HK-2 (cell line): ENCODE results near the gene TNNI2.
"Not testable (repeated sequence)": the region's sequence is repeated elsewhere in the genome, so short reads cannot be mapped to it uniquely, and the experiment has no call there.

Experiments used
- DNase-seq: peaks from one replicate; pipeline ENCODE4 v3.0.0-alpha.2; 2018; ENCODE audit not compliant: unreplicated experiment

The TNNI2 gene

GRCh38 chr11:1838426-1839144 lies at the start of gene TNNI2:
TSS of gene TNNI2 (plus strand) at chr11:1838981. CDS start at chr11:1839697, 716 bp downstream.
- DNase-seq = no peak

- DNase-seq = no peak
Measured at GRCh38 chr11:1791912-1792311, 46.9 kb upstream of the TNNI2 start.

- no peak for DNase-seq
Measured at GRCh38 chr11:1792461-1792860, 46.3 kb upstream of the TNNI2 start.

DNA sequence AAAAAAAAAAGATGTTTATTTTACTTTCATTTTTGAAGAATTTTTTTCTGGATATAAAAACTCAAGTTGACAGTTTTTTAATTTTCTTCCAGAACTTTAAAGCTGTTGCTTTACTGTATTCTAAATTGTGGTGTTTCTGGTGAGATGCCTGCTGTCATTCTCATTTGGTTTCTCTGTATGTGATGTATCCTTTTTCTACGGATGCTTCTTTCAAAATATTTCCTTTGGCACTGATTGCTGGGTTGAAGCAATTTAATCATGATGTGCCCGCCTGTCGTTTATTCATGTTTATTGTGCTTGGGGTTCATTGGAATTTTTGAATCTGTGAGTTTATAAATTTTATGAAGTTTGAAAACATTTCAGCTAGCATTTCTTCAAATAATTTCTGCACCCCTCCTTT lies 45.7 kb upstream of the TNNI2 start:
- DNase-seq = no peak

GRCh38 chr11:1796413-1797011 lies 42.3 kb upstream of the TNNI2 start:
- DNase-seq = no peak

GRCh38 chr11:1797391-1798125 lies 41.2 kb upstream of the TNNI2 start:
- no peak for DNase-seq

- DNase-seq = no peak
Measured at GRCh38 chr11:1803246-1803645, 35.5 kb upstream of the TNNI2 start.

DNA sequence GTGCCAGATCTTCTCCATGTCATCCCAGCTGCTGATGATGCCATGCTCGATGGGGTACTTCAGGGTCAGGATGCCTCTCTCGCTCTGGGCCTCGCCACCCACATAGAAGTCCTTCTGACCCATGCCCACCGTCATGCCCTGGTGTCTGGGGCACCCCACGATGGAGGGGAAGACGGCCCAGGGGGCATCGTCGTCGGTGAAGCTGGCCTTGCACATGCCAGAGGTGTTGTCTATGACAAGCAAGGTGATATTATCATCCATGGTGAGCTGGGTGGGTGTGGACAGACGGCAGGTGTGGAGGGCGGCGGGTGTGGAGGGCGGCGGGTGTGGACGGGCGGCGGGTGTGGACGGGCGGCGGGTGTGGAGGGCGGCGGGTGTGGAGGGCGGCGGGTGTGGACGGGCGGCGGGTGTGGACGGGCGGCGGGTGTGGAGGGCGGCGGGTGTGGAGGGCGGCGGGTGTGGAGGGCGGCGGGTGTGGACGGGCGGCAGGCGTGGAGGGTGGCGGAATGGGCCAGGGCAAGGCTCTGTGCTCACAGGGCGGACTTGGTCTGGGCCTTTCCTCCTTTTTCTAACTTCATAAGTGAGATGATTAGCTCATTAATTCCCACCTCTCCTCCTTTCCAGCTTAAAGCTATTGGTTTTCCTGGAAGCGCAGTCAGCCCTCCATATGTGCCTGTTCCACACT lies 34.8 kb upstream of the TNNI2 start:
- not testable (repeated sequence) for DNase-seq

GRCh38 chr11:1805525-1805924 lies 33.3 kb upstream of the TNNI2 start:
- no peak for DNase-seq

DNA sequence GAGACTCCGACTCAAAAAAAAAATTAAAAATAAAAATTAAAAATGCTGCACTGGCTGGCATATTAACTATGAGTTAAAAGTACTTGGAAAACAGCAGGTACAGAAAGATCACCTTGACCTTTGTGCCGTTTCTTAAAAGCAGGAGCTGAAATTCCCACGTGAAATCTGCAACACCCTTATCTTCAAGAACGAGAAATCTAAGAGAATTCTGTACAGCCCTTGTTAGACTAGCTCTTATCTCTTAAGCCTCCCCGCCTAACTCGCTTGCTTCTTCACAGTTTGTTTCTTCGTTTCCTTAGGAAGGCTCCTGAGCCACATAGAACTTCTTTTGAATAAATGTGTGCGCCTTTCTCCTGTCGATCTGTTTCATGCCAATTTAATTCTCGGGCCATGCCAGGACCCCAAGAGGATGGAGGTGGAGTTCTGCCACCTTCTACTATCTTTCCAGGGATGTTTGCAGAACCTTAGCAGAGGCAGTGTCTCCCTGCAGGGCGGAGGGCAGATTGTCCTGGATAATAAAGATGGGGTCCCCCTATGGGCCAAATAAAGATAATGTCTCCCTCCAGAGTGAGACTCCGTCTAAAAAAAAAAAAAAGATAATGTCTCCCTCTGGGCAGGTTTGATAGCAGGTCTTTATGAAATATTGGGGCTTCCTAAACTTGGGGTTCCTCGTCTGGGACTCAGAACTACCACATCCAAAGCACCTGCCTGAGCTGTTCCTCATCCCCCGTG lies 31.4 kb upstream of the TNNI2 start:
- DNase-seq = no peak

DNA sequence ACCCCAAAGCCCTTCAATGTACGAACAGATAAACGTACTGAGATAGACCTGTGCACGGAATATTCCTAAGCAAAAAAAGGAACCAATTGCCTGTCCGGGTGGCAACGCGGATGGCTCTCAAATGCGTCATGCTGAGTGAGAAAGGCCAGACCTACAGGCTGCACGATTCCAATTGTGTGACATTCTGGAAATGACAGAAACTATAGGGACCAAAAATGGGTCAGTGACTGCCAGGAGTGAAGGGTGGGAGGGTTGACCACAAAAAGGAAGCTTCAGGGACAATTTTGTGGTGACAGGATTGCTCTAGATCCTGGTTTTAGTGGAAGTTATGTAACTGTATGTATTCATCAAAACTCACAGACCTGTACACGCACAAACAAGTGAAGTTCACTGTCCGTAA lies 28.0 kb upstream of the TNNI2 start:
- no peak for DNase-seq

DNA sequence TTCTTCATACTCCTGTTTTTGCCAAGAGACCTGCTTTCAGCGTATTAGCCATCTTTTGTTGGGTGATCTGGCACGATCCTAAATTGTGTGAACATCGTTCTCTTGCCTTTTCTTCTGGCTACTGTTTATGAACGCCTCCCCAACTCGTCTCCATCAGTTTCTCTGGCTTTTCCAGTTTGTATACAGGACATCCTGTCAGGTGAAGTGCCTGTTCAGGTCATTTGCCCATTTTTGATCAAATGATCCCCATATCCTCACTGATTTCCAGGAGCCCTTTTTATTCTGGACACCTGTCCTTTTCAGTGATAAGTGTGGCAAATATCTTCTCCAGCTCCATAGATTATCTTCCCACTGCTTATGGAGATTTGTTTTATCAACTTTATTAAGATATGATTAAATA lies 26.5 kb upstream of the TNNI2 start:
- DNase-seq = no peak

GRCh38 chr11:1812801-1813200 lies 26.0 kb upstream of the TNNI2 start:
- no peak for DNase-seq

- not testable (repeated sequence) for DNase-seq
Measured at GRCh38 chr11:1813356-1813755, 25.4 kb upstream of the TNNI2 start.

- DNase-seq = no peak
Measured at GRCh38 chr11:1814691-1815090, 24.1 kb upstream of the TNNI2 start.

GRCh38 chr11:1815311-1815710 lies 23.5 kb upstream of the TNNI2 start:
- no peak for DNase-seq

DNA sequence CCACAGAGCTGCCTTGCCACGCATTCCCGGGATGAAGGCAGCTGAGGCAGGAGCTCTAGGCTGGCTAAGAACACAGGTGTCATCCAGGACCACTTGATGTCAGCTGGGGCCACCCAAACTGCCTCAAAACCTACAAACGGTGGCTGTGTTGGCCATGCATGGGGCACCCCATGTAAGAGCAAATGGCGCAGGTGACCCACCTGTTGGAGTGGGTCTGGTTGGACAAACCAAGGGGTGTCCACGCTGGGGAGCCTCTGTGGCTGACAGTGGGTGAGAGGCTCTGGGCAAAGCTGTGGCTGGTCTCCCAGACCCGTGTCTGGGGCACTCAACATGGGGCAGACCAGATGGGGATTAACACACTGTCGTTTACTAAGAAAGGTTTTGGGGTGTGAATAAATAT lies 23.0 kb upstream of the TNNI2 start:
- DNase-seq = no peak

GRCh38 chr11:1817000-1817399 lies 21.8 kb upstream of the TNNI2 start:
- no peak for DNase-seq

GRCh38 chr11:1817511-1817910 lies 21.3 kb upstream of the TNNI2 start:
- DNase-seq = no peak

DNA sequence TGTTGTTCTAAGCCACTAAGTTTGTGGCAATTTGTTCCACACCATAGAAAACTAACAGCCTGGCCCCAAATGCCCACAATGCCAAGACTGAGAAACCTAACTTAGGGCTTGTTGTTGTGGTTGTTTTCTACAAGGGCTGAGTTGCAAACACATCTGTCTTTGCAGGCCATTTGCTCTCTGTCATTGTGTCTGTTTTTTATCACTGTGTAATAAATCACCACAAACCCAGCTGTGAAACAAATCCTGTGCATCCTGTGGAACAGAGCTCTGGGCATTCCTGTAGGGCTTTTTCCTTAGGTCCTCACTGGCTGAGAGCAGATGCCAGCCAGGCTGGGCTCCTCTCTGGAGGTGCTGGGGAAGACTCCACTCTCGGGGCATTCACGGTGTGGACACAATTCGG lies 19.7 kb upstream of the TNNI2 start:
- no peak for DNase-seq

GRCh38 chr11:1820463-1821325 lies 18.1 kb upstream of the TNNI2 start:
- no peak for DNase-seq
